ENCODE results near the gene FBXL20. TPM values are rescaled to one million over a fixed set of nuclear protein-coding genes. Genes with fewer than 3 reads are reported as not detected.
A peak's percentile ranks its signal among the peaks of the same experiment; 100 is the strongest.

Gene FBXL20
- total RNA-seq, 1 experiment from 2014 or later: 71.5 TPM

DNA sequence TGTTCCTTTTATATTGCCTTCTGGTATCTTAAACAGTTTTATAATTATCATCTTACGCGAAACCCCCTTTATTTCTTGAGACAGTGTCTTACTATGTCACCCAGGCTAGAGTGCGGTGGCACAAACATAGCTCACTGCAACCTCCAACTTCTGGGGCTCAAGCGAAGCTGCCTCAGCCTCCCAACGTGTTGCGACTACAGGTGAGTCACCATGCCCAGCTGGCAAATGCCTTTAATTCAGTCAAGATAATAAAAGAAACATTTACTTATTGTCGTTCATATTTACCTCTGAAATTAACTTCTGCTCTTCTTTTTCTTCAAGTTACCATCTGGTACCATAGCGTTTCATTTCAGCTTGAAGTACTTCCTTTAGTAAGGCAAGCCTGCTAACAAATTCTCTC lies 43.9 kb downstream of the FBXL20 start:
- H3K27me3 Mint-ChIP-seq (ENCODE audit: unreplicated experiment): no peaks in the 10 kb centered on the region
- BruUV-seq (replicated peaks): no TSS peak
- H3K9me3 Mint-ChIP-seq (ENCODE audit: low read depth, unreplicated experiment): no peaks in the 10 kb centered on the region
- CTCF ChIA-PET: interaction anchor here (0.6 to 1.8 kb wide), 17 partner anchors 10 to 533 kb away, joined by 3 to 9 read pairs (median 4); partner anchors contain the start of gene MED1
- peaks cover 5% of the 10 kb centered on the region for H3K36me3 Mint-ChIP-seq (ENCODE audit: insufficient read depth, unreplicated experiment)
- H3K4me1 Mint-ChIP-seq (ENCODE audit: low read depth, unreplicated experiment): peaks cover 30% of the 10 kb centered on the region
- H3K27ac Mint-ChIP-seq (ENCODE audit: unreplicated experiment): no peak overlapping the region
- intact Hi-C loops (cut with micrococcal nuclease; ENCODE audit: unreplicated experiment): no loop called here
- H3K4me3 Mint-ChIP-seq (ENCODE audit: low read depth, unreplicated experiment): no peak overlapping the region
- DNase-seq: peak; percentile 53
- TF ChIP-seq, protein P1, sequence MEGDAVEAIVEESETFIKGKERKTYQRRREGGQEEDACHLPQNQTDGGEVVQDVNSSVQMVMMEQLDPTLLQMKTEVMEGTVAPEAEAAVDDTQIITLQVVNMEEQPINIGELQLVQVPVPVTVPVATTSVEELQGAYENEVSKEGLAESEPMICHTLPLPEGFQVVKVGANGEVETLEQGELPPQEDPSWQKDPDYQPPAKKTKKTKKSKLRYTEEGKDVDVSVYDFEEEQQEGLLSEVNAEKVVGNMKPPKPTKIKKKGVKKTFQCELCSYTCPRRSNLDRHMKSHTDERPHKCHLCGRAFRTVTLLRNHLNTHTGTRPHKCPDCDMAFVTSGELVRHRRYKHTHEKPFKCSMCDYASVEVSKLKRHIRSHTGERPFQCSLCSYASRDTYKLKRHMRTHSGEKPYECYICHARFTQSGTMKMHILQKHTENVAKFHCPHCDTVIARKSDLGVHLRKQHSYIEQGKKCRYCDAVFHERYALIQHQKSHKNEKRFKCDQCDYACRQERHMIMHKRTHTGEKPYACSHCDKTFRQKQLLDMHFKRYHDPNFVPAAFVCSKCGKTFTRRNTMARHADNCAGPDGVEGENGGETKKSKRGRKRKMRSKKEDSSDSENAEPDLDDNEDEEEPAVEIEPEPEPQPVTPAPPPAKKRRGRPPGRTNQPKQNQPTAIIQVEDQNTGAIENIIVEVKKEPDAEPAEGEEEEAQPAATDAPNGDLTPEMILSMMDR (IDR thresholded peaks at IDR 0.05; ENCODE audit: unreplicated experiment): no peak

DNA sequence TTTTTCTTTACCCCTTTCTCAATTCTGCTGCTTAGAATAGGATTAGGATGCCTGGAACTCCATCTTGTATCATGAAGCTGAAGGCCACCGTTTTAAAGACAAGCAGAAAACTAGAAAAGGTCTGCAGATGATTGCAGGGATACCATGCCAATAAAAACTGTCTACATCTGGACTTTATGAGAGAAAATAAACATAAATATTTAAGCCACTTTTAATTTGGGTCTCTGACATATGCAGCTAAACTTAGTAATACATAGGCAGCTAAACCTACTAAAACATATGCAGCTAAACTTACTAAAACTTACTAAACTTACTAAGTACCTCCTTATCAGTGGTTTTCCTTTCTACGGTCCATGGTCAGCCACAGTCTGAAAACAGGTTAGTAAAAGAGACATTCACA lies 48.4 kb downstream of the FBXL20 start:
- no TSS peak for BruUV-seq (replicated peaks)
- peak overlapping the region; percentile 96 for H3K27ac Mint-ChIP-seq (ENCODE audit: unreplicated experiment)
- intact Hi-C loops (cut with micrococcal nuclease; ENCODE audit: unreplicated experiment): loop anchor here (1.0 kb wide), 1 partner anchor 82 kb away; no protein-coding TSS in a partner anchor
- peaks cover 20% of the 10 kb centered on the region for H3K36me3 Mint-ChIP-seq (ENCODE audit: insufficient read depth, unreplicated experiment)
- CTCF ChIA-PET: interaction anchor here (0.5 to 2.6 kb wide), 35 partner anchors 11 to 888 kb away, joined by 3 to 33 read pairs (median 5); partner anchors contain the start of genes CDK12 and FBXL20
- H3K9me3 Mint-ChIP-seq (ENCODE audit: low read depth, unreplicated experiment): no peaks in the 10 kb centered on the region
- peaks cover 46% of the 10 kb centered on the region for H3K4me1 Mint-ChIP-seq (ENCODE audit: low read depth, unreplicated experiment)
- H3K4me3 Mint-ChIP-seq (ENCODE audit: low read depth, unreplicated experiment): no peak overlapping the region
- H3K27me3 Mint-ChIP-seq (ENCODE audit: unreplicated experiment): no peaks in the 10 kb centered on the region
- TF ChIP-seq, protein P1 (IDR thresholded peaks at IDR 0.05; ENCODE audit: unreplicated experiment): no peak
- DNase-seq: no peak

DNA sequence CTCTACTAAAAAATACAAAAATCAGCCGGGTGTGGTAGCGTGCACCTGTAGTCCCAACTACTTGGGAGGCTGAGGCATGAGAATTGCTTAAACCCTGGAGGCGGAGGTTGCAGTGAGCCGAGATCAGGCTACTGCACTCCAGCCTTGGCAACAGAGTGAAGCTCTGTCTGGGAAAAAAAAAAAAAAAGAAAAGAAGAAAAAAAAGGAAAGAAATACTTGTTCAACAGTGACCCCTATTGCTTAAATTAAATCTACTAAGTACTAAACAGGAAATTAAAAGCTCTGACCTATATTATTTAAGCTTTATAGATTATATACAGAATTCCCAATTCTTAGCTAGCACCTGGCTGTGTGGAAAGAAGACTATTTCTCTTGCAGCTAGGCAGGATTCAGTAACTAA lies 48.9 kb downstream of the FBXL20 start:
- DNase-seq: no peak
- no peaks in the 10 kb centered on the region for H3K9me3 Mint-ChIP-seq (ENCODE audit: low read depth, unreplicated experiment)
- no TSS peak for BruUV-seq (replicated peaks)
- H3K27ac Mint-ChIP-seq (ENCODE audit: unreplicated experiment): peak overlapping the region; percentile 96
- intact Hi-C loops (cut with micrococcal nuclease; ENCODE audit: unreplicated experiment): loop anchor here (1.0 kb wide), 1 partner anchor 81 kb away; no protein-coding TSS in a partner anchor
- no peak overlapping the region for H3K4me3 Mint-ChIP-seq (ENCODE audit: low read depth, unreplicated experiment)
- H3K36me3 Mint-ChIP-seq (ENCODE audit: insufficient read depth, unreplicated experiment): peaks cover 19% of the 10 kb centered on the region
- peaks cover 41% of the 10 kb centered on the region for H3K4me1 Mint-ChIP-seq (ENCODE audit: low read depth, unreplicated experiment)
- CTCF ChIA-PET: interaction anchor here (0.5 to 2.6 kb wide), 40 partner anchors 11 to 1098 kb away, joined by 3 to 33 read pairs (median 4); partner anchors contain the start of genes CDK12 and FBXL20
- no peaks in the 10 kb centered on the region for H3K27me3 Mint-ChIP-seq (ENCODE audit: unreplicated experiment)
- TF ChIP-seq, protein P1 (IDR thresholded peaks at IDR 0.05; ENCODE audit: unreplicated experiment): peak; percentile 59

DNA sequence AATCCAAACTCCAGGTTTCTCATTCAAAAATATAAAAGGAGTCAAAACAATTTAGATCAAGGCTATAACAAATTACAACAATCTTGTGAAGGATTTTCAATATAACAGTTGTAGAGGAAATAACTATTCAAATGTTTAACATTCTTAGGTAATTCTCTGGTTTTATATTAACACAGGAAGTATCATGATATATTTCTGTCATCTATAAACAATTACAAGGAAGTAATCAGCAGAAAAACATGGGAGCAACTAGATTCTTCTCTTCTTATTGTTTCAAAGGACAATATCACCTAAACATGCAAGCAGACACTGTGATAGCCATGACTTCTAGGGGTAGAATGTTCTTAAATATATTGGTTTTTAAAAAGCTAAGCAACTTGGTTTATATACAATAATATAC lies 49.9 kb downstream of the FBXL20 start:
- no peak for DNase-seq
- peaks cover 36% of the 10 kb centered on the region for H3K4me1 Mint-ChIP-seq (ENCODE audit: low read depth, unreplicated experiment)
- no peaks in the 10 kb centered on the region for H3K27me3 Mint-ChIP-seq (ENCODE audit: unreplicated experiment)
- CTCF ChIA-PET: interaction anchor here (0.5 to 2.6 kb wide), 15 partner anchors 8 to 368 kb away, joined by 3 to 31 read pairs (median 10); partner anchors contain the start of genes FBXL20 and MED1
- no peaks in the 10 kb centered on the region for H3K9me3 Mint-ChIP-seq (ENCODE audit: low read depth, unreplicated experiment)
- TF ChIP-seq, protein P1 (IDR thresholded peaks at IDR 0.05; ENCODE audit: unreplicated experiment): no peak
- peak overlapping the region; percentile 96 for H3K27ac Mint-ChIP-seq (ENCODE audit: unreplicated experiment)
- peak overlapping the region; percentile 13 for H3K4me3 Mint-ChIP-seq (ENCODE audit: low read depth, unreplicated experiment)
- intact Hi-C loops (cut with micrococcal nuclease; ENCODE audit: unreplicated experiment): loop anchor here (2.0 kb wide), 1 partner anchor 71 kb away; no protein-coding TSS in a partner anchor
- H3K36me3 Mint-ChIP-seq (ENCODE audit: insufficient read depth, unreplicated experiment): peaks cover 15% of the 10 kb centered on the region
- BruUV-seq (replicated peaks): no TSS peak

Data from Calu3 (cell line).